SJCRH30 (cell line): ENCODE results near the gene IFT57. TPM values are rescaled to one million over a fixed set of nuclear protein-coding genes. Genes with fewer than 3 reads are reported as not detected.
A peak's percentile ranks its signal among the peaks of the same experiment; 100 is the strongest.

Experiments used
- DNase-seq, 2 experiments: peaks; one replicate each; pipeline ENCODE4 v3.0.0-alpha.2; 2015 to 2020
- H3K27ac ChIP-seq: fragments of 250-450 bp; sonication (Bioruptor Pico); 2 replicates; pipeline ENCODE4 v1.5.1; 2020; ENCODE audit warnings: mild to moderate bottlenecking, moderate library complexity
- H3K27me3 ChIP-seq: fragments of 250-450 bp; sonication (Bioruptor Pico); 2 replicates; pipeline ENCODE4 v1.5.1; 2020; ENCODE audit warnings: mild to moderate bottlenecking, moderate library complexity
- H3K36me3 ChIP-seq: fragments of 250-450 bp; sonication (Bioruptor Pico); 2 replicates; pipeline ENCODE4 v1.5.1; 2020; ENCODE audit warnings: mild to moderate bottlenecking, moderate library complexity
- H3K4me1 ChIP-seq: fragments of 250-450 bp; sonication (Bioruptor Pico); 2 replicates; pipeline ENCODE4 v1.5.1; 2020; ENCODE audit warnings: mild to moderate bottlenecking, moderate library complexity
- H3K4me3 ChIP-seq: fragments of 250-450 bp; sonication (Bioruptor Pico); 2 replicates; pipeline ENCODE4 v1.5.1; 2020; ENCODE audit warnings: mild to moderate bottlenecking, moderate library complexity
- H3K9me3 ChIP-seq: fragments of 250-450 bp; sonication (Bioruptor Pico); replicated peaks from 2 replicates; pipeline ENCODE4 v1.5.1; 2020; ENCODE audit warnings: mild to moderate bottlenecking, moderate library complexity
- total RNA-seq: library from RNA; depleted of rRNA; stranded (reverse); fragments of >200 nt; shearing (Covaris generic); gene quantifications from 2 replicates; pipeline ENCODE4 v1.2.3, GENCODE V29; 2014

The IFT57 gene
- total RNA-seq, 1 experiment from 2014 or later = 25.6 TPM

DNA sequence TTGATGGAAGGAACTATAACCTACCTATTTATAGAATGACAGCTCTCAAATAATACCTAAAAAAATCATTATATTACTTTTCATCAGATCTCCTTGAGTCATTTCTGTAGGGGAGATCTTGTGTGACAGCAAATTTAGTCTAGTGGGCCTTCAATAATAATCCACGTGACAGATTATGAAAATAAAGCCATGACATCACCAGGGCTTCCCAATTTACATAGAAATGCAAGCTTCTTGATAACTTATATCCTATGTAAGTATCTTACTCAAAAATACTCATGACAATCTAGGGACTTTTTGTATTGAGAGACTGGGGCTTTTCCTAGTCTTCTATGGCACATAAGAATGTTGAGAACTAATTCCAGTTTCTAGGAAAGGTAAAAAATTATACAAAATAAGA lies 21.6 kb downstream of the IFT57 start:
- DNase-seq = no peak
- H3K27ac ChIP-seq = no peak overlapping the region
- no peaks in the 10 kb centered on the region for H3K36me3 ChIP-seq
- no peaks in the 10 kb centered on the region for H3K27me3 ChIP-seq
- H3K9me3 ChIP-seq = no peaks in the 10 kb centered on the region
- H3K4me1 ChIP-seq = no peaks in the 10 kb centered on the region
- H3K4me3 ChIP-seq = no peak overlapping the region

- Histone ChIP-seq H3K27me3 (no peaks in the 10 kb centered on the region), H3K4me1 (no peaks in the 10 kb centered on the region), H3K36me3 (no peaks in the 10 kb centered on the region), H3K4me3 (no peak overlapping the region), H3K27ac (no peak overlapping the region), H3K9me3 (no peaks in the 10 kb centered on the region)
- no peak for DNase-seq
Measured at GRCh38 chr3:108200024-108200423, 22.2 kb downstream of the IFT57 start.

DNA sequence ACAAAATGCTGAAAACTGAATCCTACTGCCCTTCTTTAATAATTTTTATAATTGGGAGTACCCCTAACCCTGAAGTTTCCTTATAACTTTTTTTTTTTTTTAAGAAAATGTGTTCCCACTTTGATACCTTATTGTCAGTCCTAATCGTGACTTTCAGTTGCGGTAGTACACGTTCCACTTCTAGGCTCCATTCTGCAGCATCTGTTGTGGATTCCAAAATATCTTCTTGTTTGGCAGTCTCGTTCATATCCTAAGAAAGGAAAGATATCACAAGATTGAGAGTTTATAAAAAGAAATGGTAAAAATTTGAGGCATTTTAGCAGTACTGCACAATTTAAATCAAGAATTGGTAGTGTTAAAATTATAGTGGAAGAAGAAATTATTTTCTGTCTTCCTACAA lies 30.8 kb downstream of the IFT57 start:
- H3K27me3 ChIP-seq = no peaks in the 10 kb centered on the region
- no peaks in the 10 kb centered on the region for H3K9me3 ChIP-seq
- no peaks in the 10 kb centered on the region for H3K4me1 ChIP-seq
- no peak overlapping the region for H3K27ac ChIP-seq
- DNase-seq = no peak
- no peak overlapping the region for H3K4me3 ChIP-seq
- no peaks in the 10 kb centered on the region; the same call in 1 of the 2 replicates for H3K36me3 ChIP-seq

GRCh38 chr3:108190346-108190745 lies 31.9 kb downstream of the IFT57 start:
- Histone ChIP-seq H3K27ac (no peak overlapping the region), H3K36me3 (no peaks in the 10 kb centered on the region; the same call in 1 of the 2 replicates), H3K4me3 (no peak overlapping the region), H3K27me3 (no peaks in the 10 kb centered on the region), H3K4me1 (no peaks in the 10 kb centered on the region), H3K9me3 (no peaks in the 10 kb centered on the region)
- no peak for DNase-seq

DNA sequence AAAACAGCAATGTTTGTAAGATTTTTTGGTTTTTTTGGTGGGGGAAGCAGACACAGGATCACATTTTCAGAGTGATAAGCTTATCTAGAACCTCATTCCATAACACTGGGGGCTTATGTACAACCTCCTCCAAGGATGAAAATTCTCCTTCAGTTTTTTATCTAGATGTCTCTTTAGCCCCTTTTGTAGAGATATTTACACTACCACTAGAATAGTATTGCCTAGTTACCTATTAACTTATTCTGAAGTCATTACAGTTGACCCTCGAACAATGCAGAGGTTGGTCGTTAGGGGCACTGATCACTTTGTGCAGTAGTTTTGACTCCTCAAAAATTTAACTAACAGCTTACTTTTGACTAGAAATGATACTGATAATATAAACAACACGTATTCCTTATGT lies 32.8 kb downstream of the IFT57 start:
- no peak overlapping the region for H3K27ac ChIP-seq

DNA sequence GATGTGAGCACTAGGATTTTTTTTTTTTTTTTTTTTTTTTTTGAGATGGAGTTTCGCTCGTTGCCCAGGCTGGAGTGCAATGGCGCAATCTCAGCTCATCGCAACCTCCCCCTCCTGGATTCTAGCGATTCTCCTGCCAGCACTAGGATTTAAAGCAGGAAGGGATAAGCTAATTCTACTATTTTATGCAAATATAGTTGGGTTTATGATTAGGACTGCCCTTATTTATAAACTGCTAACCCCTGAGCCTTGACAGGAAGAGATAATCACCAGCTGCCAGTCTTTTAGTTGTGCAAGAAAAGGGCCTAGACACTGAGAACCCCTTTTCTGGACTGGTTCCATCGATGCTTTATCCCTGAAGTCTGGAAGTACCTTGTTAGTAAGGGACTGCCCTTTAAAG lies 36.7 kb downstream of the IFT57 start:
- Histone ChIP-seq H3K36me3 (no peaks in the 10 kb centered on the region; the same call in 1 of the 2 replicates), H3K27me3 (no peaks in the 10 kb centered on the region), H3K27ac (no peak overlapping the region), H3K4me3 (no peak overlapping the region), H3K9me3 (peaks cover 3% of the 10 kb centered on the region; the same call in 1 of the 2 replicates), H3K4me1 (no peaks in the 10 kb centered on the region)
- no peak for DNase-seq

More for the DNA sequence above, 32.8 kb downstream of the IFT57 start:
- DNase-seq = no peak
- Histone ChIP-seq H3K4me1 (no peaks in the 10 kb centered on the region), H3K27me3 (no peaks in the 10 kb centered on the region), H3K36me3 (no peaks in the 10 kb centered on the region; the same call in 1 of the 2 replicates), H3K4me3 (no peak overlapping the region), H3K9me3 (peaks cover 3% of the 10 kb centered on the region; the same call in 1 of the 2 replicates)

DNA sequence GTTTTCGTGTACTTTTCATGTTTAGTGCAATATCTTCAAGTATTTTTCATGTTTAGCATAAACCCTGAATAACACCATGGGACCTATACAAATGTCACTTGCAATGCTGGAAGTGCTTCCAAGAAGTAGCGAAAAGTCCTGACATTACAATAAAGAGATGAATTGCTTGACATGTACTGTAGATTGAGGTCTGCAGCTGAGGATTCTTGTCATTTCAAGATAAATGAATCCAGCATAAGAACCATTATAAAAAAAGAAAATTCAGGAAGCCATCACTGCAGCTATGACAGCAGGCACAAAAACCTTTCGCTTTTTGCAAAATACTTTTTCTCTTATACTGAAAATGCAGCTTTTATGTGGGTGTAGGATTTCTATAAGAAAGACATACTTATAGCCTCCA lies 37.4 kb downstream of the IFT57 start:
- no peak for DNase-seq
- Histone ChIP-seq H3K9me3 (peaks cover 3% of the 10 kb centered on the region; the same call in 1 of the 2 replicates), H3K27ac (no peak overlapping the region), H3K27me3 (no peaks in the 10 kb centered on the region), H3K4me1 (peaks cover 4% of the 10 kb centered on the region), H3K36me3 (no peaks in the 10 kb centered on the region; the same call in 1 of the 2 replicates), H3K4me3 (no peak overlapping the region)

- no peak for DNase-seq
- Histone ChIP-seq H3K9me3 (peaks cover 3% of the 10 kb centered on the region; the same call in 1 of the 2 replicates), H3K4me3 (no peak overlapping the region), H3K4me1 (peaks cover 4% of the 10 kb centered on the region), H3K27me3 (no peaks in the 10 kb centered on the region), H3K36me3 (no peaks in the 10 kb centered on the region), H3K27ac (no peak overlapping the region)
Measured at GRCh38 chr3:108183971-108184370, 38.3 kb downstream of the IFT57 start.

- H3K36me3 ChIP-seq = no peaks in the 10 kb centered on the region
- peaks cover 4% of the 10 kb centered on the region for H3K4me1 ChIP-seq
- H3K27ac ChIP-seq = no peak overlapping the region
- H3K9me3 ChIP-seq = peaks cover 3% of the 10 kb centered on the region; the same call in 1 of the 2 replicates
- no peaks in the 10 kb centered on the region for H3K27me3 ChIP-seq
- H3K4me3 ChIP-seq = no peak overlapping the region
- DNase-seq = no peak
Measured at GRCh38 chr3:108183181-108183580, 39.0 kb downstream of the IFT57 start.

- Histone ChIP-seq H3K4me1 (peaks cover 4% of the 10 kb centered on the region), H3K36me3 (no peaks in the 10 kb centered on the region), H3K4me3 (no peak overlapping the region), H3K9me3 (peaks cover 3% of the 10 kb centered on the region; the same call in 1 of the 2 replicates), H3K27me3 (no peaks in the 10 kb centered on the region), H3K27ac (no peak overlapping the region)
- DNase-seq = no peak
Measured at GRCh38 chr3:108182339-108182738, 39.9 kb downstream of the IFT57 start.

GRCh38 chr3:108181172-108181571 lies 41.1 kb downstream of the IFT57 start:
- Histone ChIP-seq H3K36me3 (no peaks in the 10 kb centered on the region), H3K27me3 (no peaks in the 10 kb centered on the region), H3K27ac (no peak overlapping the region), H3K9me3 (peaks cover 3% of the 10 kb centered on the region; the same call in 1 of the 2 replicates), H3K4me1 (peaks cover 4% of the 10 kb centered on the region), H3K4me3 (no peak overlapping the region)
- no peak for DNase-seq

DNA sequence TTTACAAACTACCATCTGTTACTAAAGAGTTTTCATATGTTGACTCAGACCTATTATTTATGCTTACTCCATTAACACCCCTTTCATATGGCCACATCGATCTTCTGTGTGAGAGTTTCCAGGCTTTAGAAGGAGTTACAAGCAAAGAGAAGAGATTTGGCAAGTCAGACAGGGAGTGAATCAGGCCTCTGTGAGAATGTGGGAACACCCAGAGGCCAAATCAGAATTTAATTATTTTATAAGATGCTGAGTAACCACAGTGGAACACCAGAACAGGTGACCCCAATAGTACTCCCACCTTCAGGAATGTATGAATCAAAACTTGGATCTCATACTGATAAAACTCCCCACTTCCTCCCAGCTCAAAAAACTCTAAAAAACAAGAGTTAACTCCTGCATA lies 42.0 kb downstream of the IFT57 start:
- Histone ChIP-seq H3K36me3 (no peaks in the 10 kb centered on the region), H3K9me3 (peaks cover 3% of the 10 kb centered on the region; the same call in 1 of the 2 replicates), H3K27me3 (no peaks in the 10 kb centered on the region), H3K27ac (no peak overlapping the region), H3K4me1 (peaks cover 12% of the 10 kb centered on the region), H3K4me3 (no peak overlapping the region)
- peak in 1 of 2 experiments; percentile 16 for DNase-seq

DNA sequence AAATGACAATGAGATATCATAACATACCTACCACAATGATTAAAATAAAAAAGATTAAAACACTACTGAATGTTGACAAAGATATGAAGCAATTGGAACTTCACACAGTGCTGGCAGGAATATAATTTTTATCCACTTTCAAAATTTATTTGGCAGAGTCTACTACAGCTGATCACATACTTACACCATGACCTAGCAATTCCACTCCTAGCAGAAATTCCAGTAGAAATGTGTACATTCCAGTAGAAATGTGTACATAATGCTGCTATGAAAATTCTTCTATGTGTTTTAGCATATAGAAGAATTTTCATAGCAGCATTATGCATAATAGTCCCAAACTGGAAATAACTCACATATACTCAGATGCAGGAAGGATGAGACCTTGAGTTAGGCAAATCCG lies 43.5 kb downstream of the IFT57 start:
- H3K4me3 ChIP-seq = no peak overlapping the region
- no peak for DNase-seq
- H3K27me3 ChIP-seq = no peaks in the 10 kb centered on the region
- no peak overlapping the region for H3K27ac ChIP-seq
- no peaks in the 10 kb centered on the region for H3K36me3 ChIP-seq
- peaks cover 15% of the 10 kb centered on the region for H3K4me1 ChIP-seq
- no peaks in the 10 kb centered on the region for H3K9me3 ChIP-seq

GRCh38 chr3:108177536-108177935 lies 44.7 kb downstream of the IFT57 start:
- H3K36me3 ChIP-seq = no peaks in the 10 kb centered on the region
- H3K4me1 ChIP-seq = peaks cover 15% of the 10 kb centered on the region
- no peak overlapping the region for H3K4me3 ChIP-seq
- no peak overlapping the region for H3K27ac ChIP-seq
- DNase-seq = no peak
- H3K27me3 ChIP-seq = no peaks in the 10 kb centered on the region
- H3K9me3 ChIP-seq = no peaks in the 10 kb centered on the region

GRCh38 chr3:108175352-108175751 lies 46.9 kb downstream of the IFT57 start:
- DNase-seq = peak in 1 of 2 experiments; percentile 21
- no peaks in the 10 kb centered on the region for H3K9me3 ChIP-seq
- H3K27me3 ChIP-seq = no peaks in the 10 kb centered on the region
- no peaks in the 10 kb centered on the region for H3K36me3 ChIP-seq
- peaks cover 15% of the 10 kb centered on the region for H3K4me1 ChIP-seq
- H3K4me3 ChIP-seq = no peak overlapping the region
- peak overlapping the region; percentile 37; the same call in 1 of the 2 replicates for H3K27ac ChIP-seq

DNA sequence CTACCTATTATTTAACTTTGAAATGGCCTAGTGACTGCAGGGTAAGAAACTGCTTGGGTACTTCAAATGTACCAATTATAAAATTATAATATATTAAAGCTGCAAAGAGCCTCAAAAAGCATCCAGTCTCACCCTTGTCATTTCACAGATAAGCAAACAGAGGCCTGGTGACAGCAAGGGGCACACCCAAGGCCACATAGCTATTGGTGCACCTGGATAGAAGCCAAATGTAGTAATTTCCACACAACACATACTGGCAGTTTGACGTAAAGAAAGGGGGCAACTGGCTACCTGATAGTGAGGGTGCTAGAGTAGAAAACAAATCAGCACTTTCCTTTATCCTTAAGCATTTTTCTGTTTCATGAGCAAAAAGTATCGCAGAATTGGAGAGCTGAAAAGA lies 51.1 kb downstream of the IFT57 start:
- no peak for DNase-seq
- no peak overlapping the region for H3K27ac ChIP-seq
- no peaks in the 10 kb centered on the region for H3K36me3 ChIP-seq
- peaks cover 10% of the 10 kb centered on the region for H3K4me1 ChIP-seq
- no peak overlapping the region for H3K4me3 ChIP-seq
- H3K9me3 ChIP-seq = no peaks in the 10 kb centered on the region
- no peaks in the 10 kb centered on the region for H3K27me3 ChIP-seq
